PC-9 (cell line): ENCODE results near the gene MBNL1.

Experiments used
- EZH2 ChIP-seq: fragments of 200-600 bp; sonication (generic); IDR thresholded peaks from 2 replicates; pipeline ENCODE4 v1.8.0; 2017; ENCODE audit warnings: antibody characterized with exemption, low read depth
- TF ChIP-seq, protein P1 (sequence below): fragments of 200-600 bp; sonication (generic); conservative IDR thresholded peaks from 2 replicates; pipeline ENCODE4 v1.6.1; 2017; ENCODE audit warnings: mixed run types, antibody characterized with exemption, mild to moderate bottlenecking, moderate library complexity

DNA sequence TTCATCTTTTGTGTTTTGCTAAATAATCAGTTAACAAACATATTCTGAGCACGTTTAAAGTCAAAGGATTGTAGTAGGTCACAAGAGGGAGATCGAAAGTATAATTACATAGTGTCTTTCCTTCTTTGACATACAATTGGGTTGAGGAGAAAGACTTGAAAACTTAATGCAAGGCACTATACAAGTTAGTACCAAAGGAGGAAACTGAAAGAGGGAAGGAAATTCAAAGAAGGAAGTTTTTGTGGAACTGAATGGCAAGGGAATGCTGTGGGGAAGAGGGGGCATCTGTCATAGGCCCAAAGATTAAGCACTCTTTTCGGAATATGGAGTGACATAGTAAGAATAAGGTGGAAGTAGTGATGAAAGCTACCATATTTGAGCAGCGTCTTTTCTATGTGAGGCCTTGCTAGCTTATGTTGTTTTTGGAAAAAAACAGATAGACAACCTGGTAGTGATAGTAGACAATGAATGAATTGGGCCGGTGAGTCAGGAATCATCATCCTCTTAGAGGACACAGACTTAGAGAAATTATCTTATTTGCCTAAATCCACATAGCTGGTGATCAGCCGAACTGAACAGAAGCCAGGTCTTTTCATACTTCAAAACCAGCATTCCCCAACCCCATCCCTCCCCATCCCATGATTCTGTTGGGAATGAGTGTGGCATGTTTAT lies 10.2 kb downstream of the MBNL1 start:
- TF ChIP-seq, protein P1, sequence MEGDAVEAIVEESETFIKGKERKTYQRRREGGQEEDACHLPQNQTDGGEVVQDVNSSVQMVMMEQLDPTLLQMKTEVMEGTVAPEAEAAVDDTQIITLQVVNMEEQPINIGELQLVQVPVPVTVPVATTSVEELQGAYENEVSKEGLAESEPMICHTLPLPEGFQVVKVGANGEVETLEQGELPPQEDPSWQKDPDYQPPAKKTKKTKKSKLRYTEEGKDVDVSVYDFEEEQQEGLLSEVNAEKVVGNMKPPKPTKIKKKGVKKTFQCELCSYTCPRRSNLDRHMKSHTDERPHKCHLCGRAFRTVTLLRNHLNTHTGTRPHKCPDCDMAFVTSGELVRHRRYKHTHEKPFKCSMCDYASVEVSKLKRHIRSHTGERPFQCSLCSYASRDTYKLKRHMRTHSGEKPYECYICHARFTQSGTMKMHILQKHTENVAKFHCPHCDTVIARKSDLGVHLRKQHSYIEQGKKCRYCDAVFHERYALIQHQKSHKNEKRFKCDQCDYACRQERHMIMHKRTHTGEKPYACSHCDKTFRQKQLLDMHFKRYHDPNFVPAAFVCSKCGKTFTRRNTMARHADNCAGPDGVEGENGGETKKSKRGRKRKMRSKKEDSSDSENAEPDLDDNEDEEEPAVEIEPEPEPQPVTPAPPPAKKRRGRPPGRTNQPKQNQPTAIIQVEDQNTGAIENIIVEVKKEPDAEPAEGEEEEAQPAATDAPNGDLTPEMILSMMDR, result no peak
- no peak for TF ChIP-seq EZH2
